Activated CD4-positive, alpha-beta T cell treated with anti-CD3 and anti-CD28 coated beads, Interleukin-2, Interleukin-6, amounts not matched to agents 100 ng/mL and 50 ng/mL, durations not matched to agents 16 hours and 8 hours (primary cell): ENCODE results near the gene ENC1.
A peak's percentile ranks its signal among the peaks of the same experiment; 100 is the strongest.

Experiments used
- DNase-seq: peaks from one replicate; pipeline ENCODE4 v3.0.0-alpha.2; 2020

The ENC1 gene

DNA sequence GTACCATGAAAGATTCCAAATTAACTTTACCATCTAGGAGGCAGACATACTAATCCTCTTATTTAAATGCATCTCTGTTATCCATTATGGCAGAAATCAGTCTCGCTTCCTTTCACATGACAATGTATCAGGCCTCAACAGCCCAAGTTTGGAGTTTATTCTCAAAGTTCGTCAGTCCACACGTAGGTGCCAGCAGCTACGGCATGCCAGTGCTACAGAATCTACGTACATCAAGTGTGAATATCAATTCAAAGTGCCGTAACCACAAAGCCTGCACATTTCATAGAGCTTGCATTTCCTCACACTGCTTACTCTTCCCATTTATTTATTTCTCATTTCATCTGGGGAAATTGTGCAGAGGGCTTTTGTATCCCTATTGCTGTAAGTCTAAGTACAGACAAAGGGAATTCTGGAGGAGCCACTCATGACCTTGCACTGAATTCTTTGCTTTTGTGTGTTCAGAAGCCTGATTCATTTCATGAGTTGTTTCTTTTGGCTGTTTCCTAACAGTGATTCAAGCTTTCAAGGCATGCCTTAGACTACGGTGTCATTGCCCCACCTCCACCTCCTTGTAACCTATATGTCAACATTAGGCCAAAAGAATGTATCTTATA lies 10.0 kb downstream of the ENC1 start:
- DNase-seq, result peak; percentile 62

DNA sequence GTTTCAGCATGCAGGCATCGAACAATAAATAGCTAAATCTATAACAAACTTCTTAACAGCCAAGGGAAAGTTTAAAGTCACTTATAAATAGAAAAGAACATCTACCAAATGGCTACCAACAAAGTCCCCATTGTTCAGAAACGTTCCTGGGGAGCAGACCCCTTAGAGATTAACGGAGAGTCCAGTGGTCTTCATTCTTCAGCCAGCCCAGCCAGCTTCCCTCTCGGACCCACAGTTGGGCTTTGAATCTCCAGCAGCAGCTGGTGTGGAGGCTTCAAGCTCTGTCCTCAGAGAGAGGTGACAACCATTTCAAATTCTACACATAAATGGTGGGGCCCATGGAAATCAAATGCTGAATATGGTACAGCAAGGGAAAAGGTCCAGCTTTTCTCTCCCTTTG lies 11.2 kb downstream of the ENC1 start:
- no peak for DNase-seq

DNA sequence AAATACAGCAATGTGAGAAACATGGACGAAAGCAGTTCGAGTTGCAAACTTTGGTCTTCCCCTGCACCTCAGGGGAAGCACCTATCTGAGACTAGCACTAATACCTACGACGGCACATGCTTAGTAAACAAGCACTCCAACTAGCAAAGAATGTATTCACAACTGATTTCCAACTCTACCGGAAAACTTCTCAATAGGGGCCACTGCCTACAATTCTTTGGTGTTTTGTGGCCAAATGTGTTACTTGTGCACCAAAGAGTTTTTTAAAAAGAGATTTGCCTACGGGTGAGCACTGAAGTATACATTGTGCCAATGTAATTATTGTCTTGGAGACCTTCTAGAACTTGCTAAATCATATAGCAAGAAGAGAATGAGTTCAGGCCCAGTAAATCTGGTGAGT lies 12.2 kb downstream of the ENC1 start:
- DNase-seq, result no peak

DNA sequence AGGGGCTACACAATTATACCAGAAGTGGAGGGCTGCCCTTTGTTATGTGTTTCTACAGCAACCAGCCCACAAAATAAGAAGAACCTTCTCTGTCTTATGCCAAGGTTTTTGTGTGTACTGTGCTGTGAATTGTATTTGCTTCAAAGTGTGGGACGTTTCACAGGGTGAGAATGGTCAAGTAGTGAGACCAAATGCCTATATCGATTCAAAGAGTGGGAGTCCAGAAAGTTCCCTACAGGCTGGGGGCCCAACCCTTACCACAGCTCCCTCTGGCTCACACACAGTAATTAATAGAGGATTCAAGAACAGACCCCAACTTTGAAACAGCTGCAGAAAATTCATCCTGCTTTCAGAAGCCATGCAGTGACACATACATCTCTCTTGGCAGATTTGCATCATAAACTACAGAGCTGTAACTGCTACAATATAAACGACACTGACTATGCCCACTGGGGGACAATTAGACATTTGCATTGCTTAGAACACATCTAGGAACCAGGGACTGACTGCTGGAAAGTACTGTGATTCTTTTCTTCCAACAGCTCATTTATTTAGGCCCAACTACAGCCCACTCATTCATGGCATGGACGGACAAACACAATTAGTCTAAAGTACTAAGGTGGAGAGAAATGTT lies 12.8 kb downstream of the ENC1 start:
- no peak for DNase-seq

DNA sequence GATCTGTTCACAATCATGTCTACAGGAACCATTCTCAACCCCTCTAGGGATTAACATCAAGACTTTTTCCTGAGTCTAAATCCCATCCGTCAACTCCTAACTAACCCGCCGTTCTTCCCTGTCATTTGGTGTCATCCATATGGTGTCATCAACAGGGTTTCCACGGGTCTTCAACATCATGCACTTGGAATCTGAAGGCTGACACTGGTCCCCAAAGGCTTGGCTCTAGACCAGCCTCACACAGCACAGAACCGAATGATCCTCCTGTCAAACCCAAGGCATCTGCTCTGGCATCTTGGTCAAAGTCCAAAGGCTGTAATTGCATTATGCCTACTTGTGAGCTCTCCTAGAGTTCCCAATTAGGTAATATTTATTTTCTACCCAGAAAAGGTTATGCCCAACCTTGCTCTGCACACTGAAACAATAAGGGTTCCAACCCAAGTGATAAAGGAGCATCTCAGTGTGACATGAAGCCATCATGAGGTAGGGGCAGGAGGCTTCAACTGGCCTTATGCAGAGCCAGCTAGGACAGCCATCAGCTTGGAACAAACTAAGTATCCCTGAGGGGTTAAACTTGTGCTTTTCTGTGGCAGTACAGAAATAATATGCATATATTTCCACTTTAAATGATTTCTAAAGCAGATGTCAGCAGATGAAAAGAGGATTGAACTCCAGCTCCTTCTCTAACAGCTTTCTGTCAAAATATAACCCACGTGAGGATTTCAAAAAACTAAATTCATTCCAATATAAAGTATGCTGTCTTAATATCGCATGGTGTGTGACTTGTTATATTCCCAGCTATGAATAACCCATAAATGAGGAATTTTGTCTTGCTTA lies 13.9 kb downstream of the ENC1 start:
- DNase-seq, result no peak

DNA sequence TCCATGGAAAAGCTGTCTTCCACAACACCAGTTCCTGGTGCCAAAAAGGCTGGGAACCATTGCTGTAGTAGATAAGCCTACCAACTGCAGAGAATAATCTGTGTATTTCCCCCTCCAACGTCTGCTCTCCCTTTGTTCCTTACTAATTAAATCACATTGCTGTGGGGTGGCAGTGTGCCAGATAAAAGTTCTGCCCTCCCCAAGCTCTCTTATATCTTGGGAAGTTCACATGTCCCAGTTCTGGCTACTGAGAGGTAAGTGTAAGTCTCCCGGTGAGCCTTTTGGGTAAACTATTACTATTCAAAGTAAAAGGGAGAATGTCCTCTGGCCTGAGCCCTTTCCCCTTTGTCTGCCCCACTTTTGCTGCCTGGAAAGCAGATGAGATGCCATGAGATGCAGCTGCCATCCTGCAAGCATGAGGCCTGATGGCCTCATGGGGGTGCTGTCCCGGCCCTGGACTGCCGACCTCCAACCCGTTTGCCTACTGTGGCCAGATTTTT lies 14.7 kb downstream of the ENC1 start:
- DNase-seq, result no peak

DNA sequence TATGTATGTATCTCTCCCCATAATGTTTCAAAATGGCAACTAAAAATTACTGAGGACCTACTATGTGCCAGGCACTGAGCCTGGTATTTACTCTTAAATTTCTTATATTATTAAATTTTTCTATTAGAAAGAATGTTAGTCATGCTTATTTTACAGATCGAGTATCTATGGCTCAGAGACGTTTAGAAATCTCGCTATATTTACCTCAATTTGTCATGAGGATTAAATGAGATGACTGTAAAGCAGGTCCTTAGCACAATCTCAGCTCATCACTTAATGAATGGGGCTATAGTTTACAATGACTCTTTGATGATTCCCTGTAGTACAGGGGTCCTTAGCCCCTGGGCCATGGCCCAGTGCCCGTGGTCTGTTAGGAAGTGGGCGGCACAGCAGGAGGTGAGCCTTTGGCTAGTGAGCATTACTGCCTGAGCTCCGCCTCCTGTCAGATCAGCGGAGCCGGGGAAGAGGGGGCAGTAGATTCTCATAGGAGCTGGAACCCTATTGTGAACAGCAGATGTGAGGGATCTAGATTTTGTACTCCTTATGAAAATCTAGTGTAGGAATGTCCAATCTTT lies 15.5 kb downstream of the ENC1 start:
- no peak for DNase-seq

DNA sequence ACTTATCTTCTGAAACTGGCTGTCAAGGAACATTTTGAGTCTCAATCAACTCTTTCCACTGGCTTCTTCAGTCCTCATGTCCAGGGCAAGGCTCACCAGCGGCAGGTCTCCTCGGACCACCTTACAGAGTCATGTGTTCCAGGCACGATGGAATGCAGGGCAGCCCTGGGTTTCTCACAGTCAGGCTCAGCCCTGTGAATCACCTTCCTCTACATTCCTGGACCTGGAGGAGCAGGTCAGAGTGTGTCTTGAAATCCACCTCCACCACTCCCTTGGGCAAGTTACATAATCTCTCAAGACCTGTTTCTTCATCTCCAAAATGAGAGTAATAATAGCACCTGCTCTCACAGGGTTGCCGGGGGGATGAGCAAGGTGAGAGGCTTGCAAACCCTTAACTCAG lies 16.0 kb downstream of the ENC1 start:
- no peak for DNase-seq

DNA sequence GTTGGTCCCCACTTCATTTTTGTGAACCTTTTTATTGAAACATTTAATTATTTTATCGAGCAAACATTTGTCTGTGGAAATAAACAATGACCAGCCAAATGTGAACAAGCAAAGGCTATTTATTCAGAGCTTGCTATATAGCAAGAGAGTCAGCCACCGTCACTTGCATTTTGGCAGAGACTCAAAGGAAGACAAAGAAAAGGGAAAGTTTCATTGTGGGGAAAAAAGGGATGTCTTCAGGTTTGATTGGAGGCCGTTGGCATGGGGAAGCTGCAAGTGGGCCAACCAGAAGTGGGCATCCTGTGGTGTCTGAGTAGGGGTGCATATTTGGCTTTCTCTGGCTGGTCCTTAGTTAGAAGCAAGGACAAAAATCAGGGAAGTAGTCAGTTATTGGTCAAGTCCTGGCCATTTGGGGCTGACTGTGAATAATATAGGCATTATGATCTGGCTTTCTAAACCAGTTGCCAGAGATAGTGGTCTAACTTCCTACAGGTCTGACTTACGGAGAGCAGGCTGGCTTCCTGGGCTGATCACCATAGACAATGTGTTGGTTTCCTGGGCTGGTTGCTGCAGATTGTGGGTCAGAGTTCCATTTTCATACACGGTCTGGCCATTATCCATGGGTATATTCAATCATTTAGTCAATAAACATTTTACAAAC lies 16.6 kb downstream of the ENC1 start:
- DNase-seq, result no peak

DNA sequence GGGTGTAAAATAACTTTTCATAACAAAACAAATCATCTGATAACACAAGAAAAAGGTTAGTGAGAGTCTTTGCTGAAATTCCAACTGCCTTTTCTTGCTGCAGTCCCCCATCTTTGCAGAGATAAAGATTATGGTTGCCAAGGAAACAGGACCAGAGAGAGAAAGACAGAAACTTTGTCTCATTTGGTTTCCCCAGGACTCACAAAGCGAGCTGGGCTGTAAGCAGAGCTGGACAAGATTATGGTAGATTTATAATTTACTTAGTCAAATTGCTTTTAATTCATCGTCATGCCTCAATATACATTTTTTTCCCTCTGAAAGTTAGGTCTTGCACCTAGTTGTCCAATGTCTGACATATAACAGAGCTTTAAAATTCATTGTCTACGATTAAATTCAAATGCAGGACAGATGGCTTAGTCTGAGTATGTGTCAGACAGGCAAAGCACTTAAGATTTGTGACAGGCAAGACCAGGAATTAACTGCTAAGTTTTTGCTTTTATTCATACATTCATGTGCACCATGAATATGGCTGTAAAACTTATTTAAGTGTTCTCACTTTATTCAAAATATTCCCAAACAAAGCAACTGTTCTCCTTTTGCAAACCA lies 17.4 kb downstream of the ENC1 start:
- no peak for DNase-seq

DNA sequence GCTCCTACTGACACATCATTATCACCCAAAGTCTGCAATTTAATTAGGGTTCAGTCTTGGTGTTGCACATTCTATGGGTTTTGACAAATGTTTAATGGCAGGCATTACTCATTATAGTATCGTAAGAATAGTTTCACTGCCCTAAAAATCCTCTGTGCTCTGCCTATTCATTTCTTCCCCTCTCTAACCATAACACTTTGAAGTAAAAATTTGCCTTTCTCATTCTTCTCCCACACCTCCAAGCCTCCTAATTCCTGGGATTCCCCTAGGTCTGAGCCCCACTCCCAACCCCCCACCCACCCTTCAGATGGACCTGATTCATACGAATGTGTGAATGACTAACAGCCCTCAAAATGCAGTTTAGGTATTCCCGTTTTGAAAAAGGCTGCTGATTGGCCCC lies 18.4 kb downstream of the ENC1 start:
- peak; percentile 54 for DNase-seq

DNA sequence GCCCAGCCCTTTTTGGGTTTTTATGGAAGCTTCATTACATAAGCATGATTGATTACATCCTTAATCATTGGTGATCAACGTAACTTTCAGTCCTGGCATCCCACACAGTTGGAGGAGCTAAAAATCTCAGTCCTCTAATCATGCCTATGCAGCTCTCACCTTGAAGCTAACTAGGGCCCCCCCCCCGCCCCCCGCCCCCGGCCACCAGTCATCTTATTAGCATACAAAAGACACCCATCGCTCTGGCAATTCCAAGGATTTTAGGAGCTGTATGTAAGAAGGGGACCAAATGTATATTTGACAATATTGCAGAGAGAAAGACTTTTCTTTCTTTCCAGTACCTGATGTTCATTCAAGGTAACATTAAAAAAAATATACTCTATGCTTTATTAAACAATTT lies 19.0 kb downstream of the ENC1 start:
- DNase-seq, result no peak

DNA sequence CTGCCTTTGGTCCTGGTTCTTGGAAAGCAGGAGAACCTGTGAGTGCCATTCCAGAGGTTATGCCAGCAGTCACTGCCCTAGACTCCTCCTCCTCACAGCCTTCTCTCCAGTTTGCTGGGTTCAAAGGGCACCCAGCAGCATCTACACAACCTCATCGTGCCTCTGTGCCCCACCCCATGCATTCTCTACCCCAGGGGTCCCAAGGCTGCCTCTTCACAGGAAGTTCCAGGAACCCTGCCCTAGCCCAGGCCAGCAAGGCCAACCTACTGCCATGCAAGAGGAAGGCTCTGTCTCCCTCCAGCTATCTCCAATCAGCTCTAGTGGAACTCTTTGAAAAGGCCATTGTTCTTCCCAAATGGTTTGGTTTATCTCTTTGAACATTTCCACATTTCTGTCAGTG lies 21.2 kb downstream of the ENC1 start:
- DNase-seq, result no peak

DNA sequence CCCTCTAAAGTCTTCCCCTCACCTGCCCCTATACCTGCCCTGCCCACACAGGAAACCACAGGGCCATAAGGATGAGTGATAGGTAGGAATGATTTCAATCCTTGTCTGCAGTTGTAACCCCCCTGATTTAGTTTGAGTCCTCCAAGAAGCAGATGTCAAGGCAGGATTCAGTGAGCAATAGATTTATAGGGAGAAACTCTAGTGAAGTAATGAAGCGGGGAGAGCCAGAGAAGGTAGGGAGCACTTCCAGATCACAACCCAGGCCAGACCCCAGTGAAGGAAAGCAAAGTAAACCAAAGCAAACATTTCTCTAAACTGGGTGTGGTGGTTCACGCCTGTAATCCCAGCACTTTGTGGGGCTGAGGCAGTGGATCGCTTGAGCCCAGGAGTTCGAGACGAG lies 22.4 kb downstream of the ENC1 start:
- DNase-seq, result no peak

DNA sequence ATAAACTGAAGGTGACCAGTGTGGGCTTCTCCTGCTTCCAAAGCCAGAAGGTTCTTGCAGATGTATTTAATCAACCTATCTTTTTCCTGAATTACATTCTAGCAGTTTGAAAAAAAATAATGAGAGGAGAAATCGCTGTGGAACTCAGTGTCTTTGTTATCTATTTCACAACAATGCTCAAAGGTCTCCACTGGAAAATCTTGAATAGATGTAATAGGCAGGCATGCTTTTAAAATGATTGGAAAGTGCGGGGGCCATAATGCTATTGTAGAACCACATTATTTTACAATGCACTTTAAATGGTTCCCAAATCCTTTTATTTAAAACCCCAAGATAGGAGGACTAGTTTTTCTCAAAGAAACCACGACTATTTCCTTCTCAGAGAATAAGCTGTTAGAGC lies 23.3 kb downstream of the ENC1 start:
- DNase-seq, result no peak

DNA sequence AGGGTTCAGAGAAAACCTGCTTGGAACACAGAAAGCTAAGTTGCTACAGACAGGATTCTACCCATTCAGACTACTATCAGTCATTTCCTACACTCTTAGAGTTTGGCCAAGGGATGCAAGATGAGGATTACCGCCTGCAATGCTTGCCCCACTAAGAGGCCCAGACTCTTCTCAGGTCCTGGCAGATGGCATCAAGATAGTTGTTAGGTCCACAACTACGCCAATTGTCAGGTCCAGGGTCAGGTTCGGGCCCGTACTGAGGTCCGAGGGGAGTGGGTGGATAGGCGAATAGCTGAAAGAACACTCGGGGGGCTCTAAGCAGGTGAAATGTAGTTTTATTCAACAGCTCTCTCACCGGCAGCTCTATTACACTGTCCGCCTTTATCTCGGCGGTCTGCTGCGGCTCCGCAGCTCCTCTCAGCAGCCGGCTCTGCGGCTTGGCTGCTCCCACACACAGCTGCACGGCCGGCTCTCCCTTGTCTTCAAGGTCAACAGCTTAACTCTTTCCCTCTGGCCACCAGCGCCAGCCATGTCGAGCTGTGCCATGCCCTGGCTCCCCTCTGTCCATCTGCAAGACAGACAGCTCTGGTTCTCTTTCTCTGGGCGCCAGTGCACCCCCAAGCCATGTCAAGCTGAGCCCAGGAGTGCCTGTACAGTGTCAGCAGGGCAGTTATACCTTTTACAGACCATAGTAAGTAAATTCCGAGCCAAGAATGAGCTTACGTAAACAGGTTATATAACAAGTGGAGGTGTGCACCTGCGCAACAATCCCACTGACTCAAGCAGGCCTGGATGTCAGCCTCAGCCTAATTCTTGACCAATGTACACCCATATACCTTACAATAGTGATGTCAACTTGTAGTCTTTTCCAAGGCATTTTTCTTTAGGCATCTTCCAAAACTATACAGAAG lies 24.0 kb downstream of the ENC1 start:
- no peak for DNase-seq

DNA sequence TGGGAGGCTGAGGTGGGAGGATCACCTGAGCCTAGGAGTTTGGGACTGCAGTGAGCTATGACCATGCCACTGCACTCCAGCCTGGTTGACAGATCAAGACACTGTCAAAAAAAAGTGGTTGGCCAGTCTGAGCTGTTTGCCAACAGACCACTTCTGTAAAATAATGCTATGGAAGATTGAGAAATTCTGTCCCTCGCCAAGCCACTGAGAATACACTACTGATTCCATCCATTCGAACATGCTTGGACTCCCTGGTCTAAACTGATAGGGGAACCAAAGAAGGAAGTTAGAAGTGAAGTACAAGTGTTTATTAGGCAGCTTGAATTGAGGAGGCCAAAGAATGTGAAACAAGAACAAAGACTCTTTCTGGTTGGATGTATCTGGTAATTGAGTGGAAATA lies 27.2 kb downstream of the ENC1 start:
- no peak for DNase-seq

DNA sequence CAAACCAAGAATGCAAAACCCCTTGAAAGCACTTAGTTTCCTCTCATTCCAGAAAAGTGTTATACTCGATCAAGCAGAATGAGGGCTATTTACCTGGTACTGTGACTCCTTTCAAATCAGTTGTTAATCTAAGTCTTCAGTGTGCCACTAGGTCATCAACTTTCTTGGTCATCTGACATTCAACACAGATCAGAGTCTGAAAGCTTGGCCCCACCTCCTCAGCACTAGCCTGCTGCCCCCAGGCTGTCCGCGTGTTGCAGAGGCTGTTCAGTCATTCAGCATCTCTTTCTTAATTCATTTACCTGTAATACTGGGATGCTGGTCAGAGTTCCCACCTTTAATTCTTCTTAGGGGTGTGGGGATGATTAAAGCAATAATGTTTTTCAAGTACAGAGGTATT lies 28.5 kb downstream of the ENC1 start:
- no peak for DNase-seq

DNA sequence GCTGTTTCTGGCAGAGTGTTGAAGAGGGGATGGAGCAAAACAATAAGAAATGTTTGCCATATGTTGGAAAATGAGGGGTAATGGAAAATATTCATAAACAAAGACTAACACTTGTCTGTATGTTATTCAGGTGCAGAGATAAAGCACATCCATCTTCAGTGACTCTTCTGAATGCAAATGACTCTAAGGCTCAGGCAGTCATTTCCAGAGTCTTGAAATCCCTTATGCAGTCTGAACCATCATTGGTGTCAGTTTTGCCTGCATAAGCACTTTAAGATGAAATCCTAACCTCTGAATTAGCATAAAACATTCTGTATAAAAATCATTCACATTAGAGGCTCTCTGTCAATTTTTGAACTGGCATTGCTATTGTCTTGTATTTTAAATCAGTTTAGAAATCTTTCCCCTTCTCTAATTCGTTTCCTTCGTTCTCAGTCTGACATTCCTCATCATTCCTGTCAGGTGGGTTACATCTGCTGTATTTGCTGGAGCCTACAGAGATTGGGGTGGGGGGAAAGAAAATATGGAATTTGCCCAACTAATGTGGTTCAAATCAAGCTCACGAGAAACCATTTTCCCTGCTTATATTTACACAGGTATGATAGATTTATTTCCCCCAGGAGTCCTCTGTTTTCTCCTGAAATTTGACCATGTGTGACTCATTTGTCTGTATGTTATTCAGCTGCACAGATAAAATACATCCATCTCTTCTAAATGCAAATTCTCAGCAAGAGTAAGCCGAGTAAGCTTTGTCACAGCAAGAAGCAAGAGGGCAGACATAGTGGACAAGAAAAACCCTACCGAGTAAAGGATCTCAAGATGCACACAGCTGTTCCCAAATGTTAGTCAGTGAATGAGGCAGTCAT lies 31.6 kb downstream of the ENC1 start:
- no peak for DNase-seq

DNA sequence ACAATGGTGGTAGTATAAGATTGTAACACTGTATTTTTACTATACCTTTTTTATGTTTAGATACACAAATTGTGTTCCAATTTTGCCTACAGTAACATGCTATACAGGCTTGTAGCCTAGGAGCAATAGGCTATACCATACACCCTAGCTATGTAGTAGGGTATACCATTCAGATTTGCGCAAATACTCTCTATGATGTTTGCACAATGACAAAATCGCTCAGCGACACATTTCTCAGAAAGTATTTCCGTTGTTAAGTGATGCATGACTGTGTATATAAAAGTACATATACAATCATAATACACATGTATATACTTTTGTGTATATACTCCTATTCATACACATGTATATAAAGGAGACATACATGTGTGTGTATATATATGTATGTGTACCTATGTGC lies 34.8 kb downstream of the ENC1 start:
- no peak for DNase-seq

DNA sequence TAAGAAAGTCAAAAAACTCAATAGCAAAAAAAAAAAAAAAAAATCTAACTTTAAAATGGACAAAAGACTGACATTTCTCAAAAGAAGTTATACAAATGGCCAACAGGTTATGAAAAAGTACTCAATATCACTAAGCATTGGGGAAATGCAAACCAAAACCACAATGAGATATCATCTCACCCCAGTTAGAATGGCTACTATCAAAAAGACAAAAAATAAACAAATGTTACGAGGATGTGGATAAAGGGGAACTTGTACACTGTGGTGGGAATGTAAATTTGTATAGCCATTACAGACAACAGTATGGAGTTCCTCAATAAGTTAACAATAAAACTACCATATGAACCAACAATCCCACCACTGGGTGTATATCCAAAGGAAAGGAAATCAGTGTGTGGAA lies 37.2 kb downstream of the ENC1 start:
- DNase-seq, result no peak
